A549 (cell line): ENCODE data around the gene PSMC6. TPM values are rescaled to one million over a fixed set of nuclear protein-coding genes. Genes with fewer than 3 reads are reported as not detected.

Experiments
- ATAC-seq, 2 experiments: fragments of 200-7000 bp in 1 of 2; fragments of >200 bp in 1 of 2; cut with Nextera tagmentation in 1 of 2; cut with Tn5 transposase in 1 of 2; 3 replicates each; pipeline versions ENCODE4 v1.8.0 to v1.9.1; 2018 to 2020; ENCODE audit warnings: mild to moderate bottlenecking in 1 of 2, moderate library complexity in 1 of 2
- CTCF ChIA-PET: fragments of 300-600 bp; sonication (Branson Sonifier 250); formaldehyde crosslinking; extraction: SDS; loops from one replicate; lab custom pipeline; 2021; ENCODE audit warnings: antibody characterized with exemption, inconsistent platforms; lab: Yijun Ruan, JAX
- POLR2A ChIA-PET: fragments of 350-600 bp; formaldehyde crosslinking; extraction: SDS; loops from one replicate; lab custom pipeline; 2021; ENCODE audit warnings: antibody characterized with exemption, inconsistent platforms; lab: Yijun Ruan, JAX
- DNase-seq, 2 experiments: peaks; one replicate each; pipeline versions ENCODE4 v3.0.0 to v3.0.0-alpha.2; 2011 to 2016; ENCODE audit warnings: low read depth in 1 of 2, low spot score in 1 of 2
- FAIRE-seq: peaks from 2 replicates; lab custom pipeline; 2011; peaks lifted over from hg19 to GRCh38; lab: Jason Lieb, UNC
- H3K27ac ChIP-seq, 2 experiments: fragments of >200 bp; sonication (Bioruptor Twin); formaldehyde crosslinking; 3 replicates each; pipeline ENCODE4 v1.5.1; 2016 to 2017
- H3K4me1 ChIP-seq: fragments of >200 bp; sonication (Bioruptor Twin); formaldehyde crosslinking; 3 replicates; pipeline ENCODE4 v1.6.1; 2016
- H3K4me2 ChIP-seq: fragments of >200 bp; sonication (Bioruptor Twin); formaldehyde crosslinking; 3 replicates; pipeline ENCODE4 v1.6.1; 2016
- H3K4me3 ChIP-seq: fragments of >200 bp; sonication (Bioruptor Twin); formaldehyde crosslinking; 3 replicates; pipeline ENCODE4 v1.5.1; 2016
- H3K9me3 ChIP-seq: fragments of >200 bp; sonication (Bioruptor Twin); formaldehyde crosslinking; 3 replicates; pipeline ENCODE4 v1.6.1; 2016
- BHLHE40 ChIP-seq: IDR thresholded peaks from 2 replicates; pipeline ENCODE4 v1.6.1; 2012; ENCODE audit warnings: low read depth, low read length, inconsistent platforms
- CBX2 ChIP-seq: fragments of 200-600 bp; sonication (generic); IDR thresholded peaks from 2 replicates; pipeline ENCODE4 v1.6.1; 2016; ENCODE audit warnings: low read depth, mild to moderate bottlenecking, borderline replicate concordance
- CBX8 ChIP-seq: fragments of 200-600 bp; sonication (generic); IDR thresholded peaks from 2 replicates; pipeline ENCODE4 v1.6.1; 2016
- CHD4 ChIP-seq: fragments of 200-600 bp; sonication (generic); IDR thresholded peaks from 2 replicates; pipeline ENCODE4 v1.6.1; 2016; ENCODE audit warnings: antibody characterized with exemption, mild to moderate bottlenecking, borderline replicate concordance
- EP300 ChIP-seq, 2 experiments: fragments of >200 bp; sonication (Bioruptor Twin); formaldehyde crosslinking; IDR thresholded peaks; 2 replicates in 1 of 2; 3 replicates in 1 of 2; pipeline ENCODE4 v1.6.1; 2016 to 2017
- ESRRA ChIP-seq: fragments of 150-350 bp; IDR thresholded peaks from 2 replicates; pipeline ENCODE4 v1.6.1; 2014; ENCODE audit warnings: mild to moderate bottlenecking, low read length, borderline replicate concordance
- FOSB ChIP-seq: fragments of 250-450 bp; sonication (Bioruptor Pico); IDR thresholded peaks from 2 replicates; pipeline ENCODE4 v1.5.0; 2020; ENCODE audit warnings: mild to moderate bottlenecking, moderate library complexity
- FOSL2 ChIP-seq, 2 experiments: fragments of 450-650 bp in 1 of 2; fragments of >200 bp in 1 of 2; sonication (Bioruptor Twin) in 1 of 2; formaldehyde crosslinking; IDR thresholded peaks; 2 replicates each; pipeline versions ENCODE4 v1.5.0 to v1.6.1; 2016 to 2020; ENCODE audit warnings: mild to moderate bottlenecking in 1 of 2, moderate library complexity in 1 of 2
- FOXS1 ChIP-seq: fragments of 250-450 bp; sonication (Bioruptor Pico); IDR thresholded peaks from 2 replicates; pipeline ENCODE4 v1.5.0; 2020; ENCODE audit warnings: mild to moderate bottlenecking, moderate library complexity
- GATA3 ChIP-seq: IDR thresholded peaks from 2 replicates; pipeline ENCODE4 v1.6.1; 2012; ENCODE audit warnings: borderline replicate concordance
- HEYL ChIP-seq: fragments of 250-450 bp; sonication (Bioruptor Pico); IDR thresholded peaks from 2 replicates; pipeline ENCODE4 v1.8.0; 2021; ENCODE audit warnings: mild to moderate bottlenecking, moderate library complexity
- HOXA7 ChIP-seq: fragments of 250-450 bp; sonication (Bioruptor Pico); IDR thresholded peaks from 2 replicates; pipeline ENCODE4 v1.5.0; 2020; ENCODE audit warnings: mild to moderate bottlenecking, moderate library complexity
- HOXB13 ChIP-seq: fragments of 250-450 bp; sonication (Bioruptor Pico); IDR thresholded peaks from 2 replicates; pipeline ENCODE4 v1.5.0; 2020; ENCODE audit warnings: low read depth, mild to moderate bottlenecking, moderate library complexity
- HOXB5 ChIP-seq: fragments of 250-450 bp; sonication (Bioruptor Pico); IDR thresholded peaks from 2 replicates; pipeline ENCODE4 v1.5.0; 2020; ENCODE audit warnings: mild to moderate bottlenecking, moderate library complexity
- JUN ChIP-seq, 2 experiments: fragments of >200 bp; sonication (Bioruptor Twin); formaldehyde crosslinking; IDR thresholded peaks; 2 replicates in 1 of 2; 3 replicates in 1 of 2; pipeline ENCODE4 v1.6.1; 2016 to 2017
- JUNB ChIP-seq: fragments of >200 bp; sonication (Bioruptor Twin); formaldehyde crosslinking; IDR thresholded peaks from 2 replicates; pipeline ENCODE4 v1.6.1; 2016
- MAX ChIP-seq: IDR thresholded peaks from 2 replicates; pipeline ENCODE4 v1.6.1; 2012
- MYC ChIP-seq: IDR thresholded peaks from 2 replicates; pipeline ENCODE4 v1.6.1; 2012; ENCODE audit warnings: mild to moderate bottlenecking, inconsistent platforms, low read length, improper control_type of control experiment, borderline replicate concordance
- NPAS2 ChIP-seq: fragments of 250-450 bp; sonication (Bioruptor Pico); IDR thresholded peaks from 2 replicates; pipeline ENCODE4 v1.8.0; 2022; ENCODE audit warnings: mild to moderate bottlenecking, moderate library complexity, borderline replicate concordance
- NR3C1 ChIP-seq: fragments of >200 bp; sonication (Bioruptor Twin); formaldehyde crosslinking; IDR thresholded peaks from 3 replicates; pipeline ENCODE4 v1.6.1; 2017
- RAD21 ChIP-seq, 2 experiments: fragments of >200 bp in 1 of 2; sonication (Bioruptor Twin) in 1 of 2; formaldehyde crosslinking in 1 of 2; IDR thresholded peaks in 1 of 2; conservative IDR thresholded peaks in 1 of 2; 2 replicates in 1 of 2; 3 replicates in 1 of 2; pipeline ENCODE4 v1.6.1; 2012 to 2018; ENCODE audit warnings: inconsistent platforms in 1 of 2
- RNF2 ChIP-seq: fragments of 200-600 bp; sonication (generic); IDR thresholded peaks from 2 replicates; pipeline ENCODE4 v1.6.1; 2016; ENCODE audit warnings: low read depth, mild to moderate bottlenecking, antibody characterized with exemption, moderate library complexity, borderline replicate concordance
- TFCP2L1 ChIP-seq: fragments of 250-450 bp; sonication (Bioruptor Pico); IDR thresholded peaks from 2 replicates; pipeline ENCODE4 v1.5.0; 2021; ENCODE audit warnings: mild to moderate bottlenecking
- TP53 ChIP-seq: fragments of 250-450 bp; sonication (Bioruptor Pico); IDR thresholded peaks from 2 replicates; pipeline ENCODE4 v1.5.0; 2021; ENCODE audit warnings: mild to moderate bottlenecking, moderate library complexity
- WGBS: methylation state at CpG from one replicate; pipeline ENCODE4 v1.1.6; 2017; ENCODE audit errors: missing lambda C conversion rate; 5-methylcytosine and 5-hydroxymethylcytosine counted together
- polyA plus RNA-seq, 4 experiments: library from polyadenylated mRNA; depleted of rRNA in 3 of 4; stranded (reverse); fragments of >200 nt; fragmentation: RNase III in 1 of 4; extraction: RNeasy Plus Mini Kit Qiagen cat#74134 plus additional on column Dnase treatment in 1 of 4; gene quantifications; 2 replicates in 3 of 4; 3 replicates in 1 of 4; pipeline ENCODE4 v1.2.3, GENCODE V29; 2011 to 2017
- TF ChIP-seq, protein P1 (sequence below): fragments of 250-450 bp; sonication (Bioruptor Pico); IDR thresholded peaks from 2 replicates; pipeline ENCODE4 v1.5.0; 2021; ENCODE audit warnings: mild to moderate bottlenecking, moderate library complexity, borderline replicate concordance
- TF ChIP-seq, protein P2 (sequence below): IDR thresholded peaks from 2 replicates; pipeline ENCODE4 v1.6.1; 2012
- TF ChIP-seq, protein P3 (sequence below): fragments of >200 bp; sonication (Bioruptor Twin); formaldehyde crosslinking; IDR thresholded peaks from 3 replicates; pipeline ENCODE4 v1.5.1; 2016

The PSMC6 gene
- polyA plus RNA-seq, 2 of the 4 experiments (the other 2 are of a cell fraction): 147 to 180 TPM

DNA sequence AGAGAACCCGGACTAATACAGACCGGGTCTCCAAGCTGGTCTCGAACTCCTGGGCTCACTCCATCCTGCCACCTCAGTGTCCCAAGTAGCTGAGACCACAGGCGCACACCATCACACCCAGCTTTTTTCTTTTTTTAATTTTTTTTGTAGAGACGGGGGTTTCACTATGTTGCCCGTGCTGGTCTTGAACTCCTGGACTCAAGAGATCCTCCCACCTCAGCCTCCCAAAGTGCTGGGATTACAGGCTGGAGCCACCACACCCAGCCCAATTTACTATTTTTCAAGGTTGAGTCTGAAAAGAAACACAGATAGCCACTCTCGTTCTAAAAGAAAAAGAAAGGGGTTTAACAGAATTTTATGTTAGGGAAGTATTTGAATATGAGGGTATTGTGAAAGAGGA, 13.5 kb upstream of the PSMC6 start (continued):
- TF ChIP-seq, protein P1, sequence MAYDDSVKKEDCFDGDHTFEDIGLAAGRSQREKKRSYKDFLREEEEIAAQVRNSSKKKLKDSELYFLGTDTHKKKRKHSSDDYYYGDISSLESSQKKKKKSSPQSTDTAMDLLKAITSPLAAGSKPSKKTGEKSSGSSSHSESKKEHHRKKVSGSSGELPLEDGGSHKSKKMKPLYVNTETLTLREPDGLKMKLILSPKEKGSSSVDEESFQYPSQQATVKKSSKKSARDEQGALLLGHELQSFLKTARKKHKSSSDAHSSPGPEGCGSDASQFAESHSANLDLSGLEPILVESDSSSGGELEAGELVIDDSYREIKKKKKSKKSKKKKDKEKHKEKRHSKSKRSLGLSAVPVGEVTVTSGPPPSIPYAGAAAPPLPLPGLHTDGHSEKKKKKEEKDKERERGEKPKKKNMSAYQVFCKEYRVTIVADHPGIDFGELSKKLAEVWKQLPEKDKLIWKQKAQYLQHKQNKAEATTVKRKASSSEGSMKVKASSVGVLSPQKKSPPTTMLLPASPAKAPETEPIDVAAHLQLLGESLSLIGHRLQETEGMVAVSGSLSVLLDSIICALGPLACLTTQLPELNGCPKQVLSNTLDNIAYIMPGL (CRISPR knock-in tag): no peak
- TF ChIP-seq JUNB: no peak
- no peak for TF ChIP-seq RNF2
- TF ChIP-seq BHLHE40: no peak
- no peak for TF ChIP-seq RAD21 (conservative IDR thresholded peaks at IDR 0.05 in 1 of 2, IDR thresholded peaks at IDR 0.05 in 1 of 2)
- TF ChIP-seq CBX2: no peak
- no peak for TF ChIP-seq FOSB

GRCh38 chr14:52694761-52695480, 12.1 kb upstream of the PSMC6 start:
- WGBS: 3% methylated on average over 15 of the region's 46 CpGs
- ChIA-PET CTCF (interaction anchor here (0.6 to 1.5 kb wide), 4 partner anchors 16 to 1444 kb away, joined by 3 to 4 read pairs (median 3); no protein-coding TSS in a partner anchor), POLR2A (interaction anchor here (0.6 to 2.3 kb wide), 6 partner anchors 11 to 143 kb away, joined by 3 to 8 read pairs (median 6); partner anchors contain the start of genes GNPNAT1, GPR137C and TXNDC16)
- Histone ChIP-seq H3K4me1 (peaks cover 38% of the 10 kb centered on the region; the same call in 2 of the 3 replicates), H3K9me3 (no peaks in the 10 kb centered on the region), H3K4me2 (peak overlapping the region; percentile 92), H3K27ac (peak overlapping the region; percentile 91 to 98)
- FAIRE-seq (no peak), ATAC-seq (peak; percentile 67 to 68), DNase-seq (peak in 1 of 2 experiments; percentile 45)
- TF ChIP-seq MYC: 0 out of 2 replicates have a peak, but pooled peaks have one; percentile 16
- TF ChIP-seq MAX: peak; percentile 59; the same call in 1 of the 2 replicates
- TF ChIP-seq GATA3: peak; percentile 23; the same call in 1 of the 2 replicates
- TF ChIP-seq NPAS2 (CRISPR knock-in tag): no peak
- TF ChIP-seq, all 56 proteins: peak for 3
- H3K4me3 ChIP-seq: peak overlapping the region; percentile 89

GRCh38 chr14:52695481-52696091, 11.4 kb upstream of the PSMC6 start, which contains the start of gene ERO1A:
TSS of gene ERO1A (minus strand) at chr14:52695558. CDS start at chr14:52695481, 77 bp downstream.
- POLR2A ChIA-PET: interaction anchor here (0.6 to 2.3 kb wide), 10 partner anchors 10 to 638 kb away, joined by 3 to 8 read pairs (median 6); partner anchors contain the start of genes GNPNAT1, GPR137C and TXNDC16
- H3K4me1 ChIP-seq: peaks cover 44% of the 10 kb centered on the region
- WGBS: 0% methylated on average over 7 of the region's 78 CpGs
- FAIRE-seq: no peak
- DNase-seq: peak; percentile 66 to 85
- H3K4me2 ChIP-seq: peak within 1 kb of the TSS; percentile 92
- H3K9me3 ChIP-seq: no peaks in the 10 kb centered on the region
- peak within 1 kb of the TSS; percentile 91 to 98 for H3K27ac ChIP-seq
- CTCF ChIA-PET: interaction anchor here (0.6 to 1.5 kb wide), 5 partner anchors 16 to 1445 kb away, joined by 3 to 4 read pairs (median 3); no protein-coding TSS in a partner anchor
- peak; percentile 90 to 93 for ATAC-seq
- H3K4me3 ChIP-seq: peak within 1 kb of the TSS; percentile 89
- TF ChIP-seq FOSL2 (IDR thresholded peaks at IDR 0.05) (no peak), FOSL2 (CRISPR knock-in tag; IDR thresholded peaks at IDR 0.05) (0 out of 2 replicates have a peak, but pooled peaks have one; percentile 26), HOXB5 (CRISPR knock-in tag) (no peak), JUNB (no peak), TP53 (CRISPR knock-in tag) (no peak), ESRRA (no peak), HEYL (no peak), CHD4 (no peak), EP300 (IDR thresholded peaks at IDR 0.05) (no peak), MAX (no peak; the same call in 1 of the 2 replicates), CBX8 (no peak), NPAS2 (CRISPR knock-in tag) (no peak), HOXA7 (CRISPR knock-in tag) (no peak), NR3C1 (no peak), FOXS1 (no peak), JUN (IDR thresholded peaks at IDR 0.05) (peak; percentile 50 to 61; a peak in 2 of 5 replicates), BHLHE40 (0 out of 2 replicates have a peak, but pooled peaks have one; percentile 8), HOXB13 (CRISPR knock-in tag) (no peak), TFCP2L1 (CRISPR knock-in tag) (no peak), CBX2 (no peak), RNF2 (no peak)
- TF ChIP-seq, protein P2, sequence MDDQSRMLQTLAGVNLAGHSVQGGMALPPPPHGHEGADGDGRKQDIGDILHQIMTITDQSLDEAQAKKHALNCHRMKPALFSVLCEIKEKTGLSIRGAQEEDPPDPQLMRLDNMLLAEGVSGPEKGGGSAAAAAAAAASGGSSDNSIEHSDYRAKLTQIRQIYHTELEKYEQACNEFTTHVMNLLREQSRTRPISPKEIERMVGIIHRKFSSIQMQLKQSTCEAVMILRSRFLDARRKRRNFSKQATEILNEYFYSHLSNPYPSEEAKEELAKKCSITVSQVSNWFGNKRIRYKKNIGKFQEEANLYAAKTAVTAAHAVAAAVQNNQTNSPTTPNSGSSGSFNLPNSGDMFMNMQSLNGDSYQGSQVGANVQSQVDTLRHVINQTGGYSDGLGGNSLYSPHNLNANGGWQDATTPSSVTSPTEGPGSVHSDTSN: no peak
- TF ChIP-seq, protein P3, sequence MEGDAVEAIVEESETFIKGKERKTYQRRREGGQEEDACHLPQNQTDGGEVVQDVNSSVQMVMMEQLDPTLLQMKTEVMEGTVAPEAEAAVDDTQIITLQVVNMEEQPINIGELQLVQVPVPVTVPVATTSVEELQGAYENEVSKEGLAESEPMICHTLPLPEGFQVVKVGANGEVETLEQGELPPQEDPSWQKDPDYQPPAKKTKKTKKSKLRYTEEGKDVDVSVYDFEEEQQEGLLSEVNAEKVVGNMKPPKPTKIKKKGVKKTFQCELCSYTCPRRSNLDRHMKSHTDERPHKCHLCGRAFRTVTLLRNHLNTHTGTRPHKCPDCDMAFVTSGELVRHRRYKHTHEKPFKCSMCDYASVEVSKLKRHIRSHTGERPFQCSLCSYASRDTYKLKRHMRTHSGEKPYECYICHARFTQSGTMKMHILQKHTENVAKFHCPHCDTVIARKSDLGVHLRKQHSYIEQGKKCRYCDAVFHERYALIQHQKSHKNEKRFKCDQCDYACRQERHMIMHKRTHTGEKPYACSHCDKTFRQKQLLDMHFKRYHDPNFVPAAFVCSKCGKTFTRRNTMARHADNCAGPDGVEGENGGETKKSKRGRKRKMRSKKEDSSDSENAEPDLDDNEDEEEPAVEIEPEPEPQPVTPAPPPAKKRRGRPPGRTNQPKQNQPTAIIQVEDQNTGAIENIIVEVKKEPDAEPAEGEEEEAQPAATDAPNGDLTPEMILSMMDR: no peak
